ENCODE measurements around the gene VTI1B. TPM values are rescaled to one million over a fixed set of nuclear protein-coding genes. Genes with fewer than 3 reads are reported as not detected.
A peak's percentile ranks its signal among the peaks of the same experiment; 100 is the strongest.
"Not testable (repeated sequence)": the region's sequence is repeated elsewhere in the genome, so short reads cannot be mapped to it uniquely, and the experiment has no call there.

VTI1B gene
- total RNA-seq, 8 experiments from 2014 or later: 48.8 to 90.4 (median 63.4) TPM

GRCh38 chr14:67643713-67644112 lies 30.7 kb downstream of the VTI1B start:
- peak in 1 of 8 experiments; percentile 32 for ATAC-seq (replicated peaks in 6 of 8)
- Histone ChIP-seq H3K4me3 (no peak overlapping the region), H3K27ac (no peak overlapping the region), H3K4me1 (replicated peaks in 1 of 2) (no peaks in the 10 kb centered on the region)
- in situ Hi-C loops (cut with MboI; ENCODE audit: low pct_unique_long_range_greater_than_20kb in 2 of 9, low sequenced_read_pairs in 9 of 9, unreplicated experiment in 9 of 9): no loop called here
- WGBS, 10 experiments: 57 to 94% (median 63%) methylated on average over 1 of the region's 1 CpG; no CpG with 5 or more reads in 5 of the 10 experiments

GRCh38 chr14:67641902-67642749 lies 32.3 kb downstream of the VTI1B start:
- WGBS, 10 experiments: 89 to 100% (median 96%) methylated on average over 2 to 5 of the region's 5 CpGs
- Histone ChIP-seq H3K27ac (no peak overlapping the region), H3K4me3 (no peak overlapping the region), H3K4me1 (replicated peaks in 1 of 2) (no peaks in the 10 kb centered on the region)
- ATAC-seq (replicated peaks in 6 of 8): no peak
- in situ Hi-C loops (cut with MboI; ENCODE audit: low pct_unique_long_range_greater_than_20kb in 2 of 9, low sequenced_read_pairs in 9 of 9, unreplicated experiment in 9 of 9): no loop called here

- Histone ChIP-seq H3K4me1 (replicated peaks in 1 of 2) (peaks cover 2 to 6% of the 10 kb centered on the region in 2 donors), H3K4me3 (no peak overlapping the region), H3K27ac (no peak overlapping the region)
- no peak for ATAC-seq (replicated peaks in 6 of 8)
- 80 to 100% (median 100%) methylated on average over 1 of the region's 1 CpG; no CpG with 5 or more reads in 5 of the 10 experiments for WGBS, 10 experiments
- in situ Hi-C loops (cut with MboI; ENCODE audit: low pct_unique_long_range_greater_than_20kb in 2 of 9, low sequenced_read_pairs in 9 of 9, unreplicated experiment in 9 of 9): no loop called here
These were observed 33.0 kb downstream of the VTI1B start for GRCh38 chr14:67641480-67641879.

GRCh38 chr14:67638642-67639041 lies 35.8 kb downstream of the VTI1B start:
- 92 to 100% (median 100%) methylated on average over 1 to 3 of the region's 3 CpGs; no CpG with 5 or more reads in 4 of the 10 experiments for WGBS, 10 experiments
- H3K4me1 ChIP-seq (replicated peaks in 1 of 2): peaks cover 9 to 12% of the 10 kb centered on the region in 2 donors
- no peak overlapping the region for H3K27ac ChIP-seq
- H3K4me3 ChIP-seq: no peak overlapping the region
- peak in 3 of 8 experiments; percentile 52 to 70 (median 62) for ATAC-seq (replicated peaks in 6 of 8)
- in situ Hi-C loops (cut with MboI; ENCODE audit: low pct_unique_long_range_greater_than_20kb in 2 of 9, low sequenced_read_pairs in 9 of 9, unreplicated experiment in 9 of 9): no loop called here

GRCh38 chr14:67636361-67636919 lies 38.0 kb downstream of the VTI1B start:
- in situ Hi-C loops (cut with MboI; ENCODE audit: low pct_unique_long_range_greater_than_20kb in 2 of 9, low sequenced_read_pairs in 9 of 9, unreplicated experiment in 9 of 9): no loop called here
- ATAC-seq (replicated peaks in 6 of 8): peak in 5 of 8 experiments; percentile 84 to 97 (median 96)
- 36 to 100% (median 82%) methylated on average over 1 to 3 of the region's 3 CpGs; no CpG with 5 or more reads in 1 of the 10 experiments for WGBS, 10 experiments
- Histone ChIP-seq H3K4me1 (replicated peaks in 1 of 2) (peaks cover 9 to 12% of the 10 kb centered on the region in 2 donors), H3K4me3 (no peak overlapping the region), H3K27ac (peak overlapping the region in 1 of 2 donors; percentile 46)

- in situ Hi-C loops (cut with MboI; ENCODE audit: low pct_unique_long_range_greater_than_20kb in 2 of 9, low sequenced_read_pairs in 9 of 9, unreplicated experiment in 9 of 9): no loop called here
- peak in 3 of 8 experiments; percentile 44 to 87 (median 77) for ATAC-seq (replicated peaks in 6 of 8)
These were observed 40.8 kb downstream of the VTI1B start for GRCh38 chr14:67633451-67634147.

GRCh38 chr14:67630938-67631337 lies 43.5 kb downstream of the VTI1B start:
- peaks cover 1 to 2% of the 10 kb centered on the region in 2 donors for H3K4me1 ChIP-seq (replicated peaks in 1 of 2)
- no peak for ATAC-seq (replicated peaks in 6 of 8)
- in situ Hi-C loops (cut with MboI; ENCODE audit: low pct_unique_long_range_greater_than_20kb in 2 of 9, low sequenced_read_pairs in 9 of 9, unreplicated experiment in 9 of 9): no loop called here
- 44 to 100% (median 85%) methylated on average over 1 to 4 of the region's 5 CpGs; no CpG with 5 or more reads in 1 of the 10 experiments for WGBS, 10 experiments
- H3K27ac ChIP-seq: no peak overlapping the region
- no peak overlapping the region for H3K4me3 ChIP-seq

More at GRCh38 chr14:67633451-67634147, 40.8 kb downstream of the VTI1B start:
- 66 to 100% (median 94%) methylated on average over 1 to 5 of the region's 5 CpGs; no CpG with 5 or more reads in 2 of the 10 experiments for WGBS, 10 experiments
- no peak overlapping the region for H3K4me3 ChIP-seq
- peaks cover 9 to 12% of the 10 kb centered on the region in 2 donors for H3K4me1 ChIP-seq (replicated peaks in 1 of 2)
- H3K27ac ChIP-seq: no peak overlapping the region

- no peak for ATAC-seq (replicated peaks in 6 of 8)
- Histone ChIP-seq H3K27ac (no peak overlapping the region), H3K4me3 (no peak overlapping the region), H3K4me1 (replicated peaks in 1 of 2) (no peaks in the 10 kb centered on the region)
- 80 to 100% (median 91%) methylated on average over 1 to 4 of the region's 4 CpGs; no CpG with 5 or more reads in 4 of the 10 experiments for WGBS, 10 experiments
- in situ Hi-C loops (cut with MboI; ENCODE audit: low pct_unique_long_range_greater_than_20kb in 2 of 9, low sequenced_read_pairs in 9 of 9, unreplicated experiment in 9 of 9): no loop called here
These were observed 44.2 kb downstream of the VTI1B start for GRCh38 chr14:67630186-67630585.

GRCh38 chr14:67627519-67627918 lies 46.9 kb downstream of the VTI1B start:
- H3K27ac ChIP-seq: no peak overlapping the region
- ATAC-seq (replicated peaks in 6 of 8): no peak
- in situ Hi-C loops (cut with MboI; ENCODE audit: low pct_unique_long_range_greater_than_20kb in 2 of 9, low sequenced_read_pairs in 9 of 9, unreplicated experiment in 9 of 9): loop anchor here in 1 of 9 experiments (10.0 kb wide), 1 partner anchor 47 kb away; the partner anchor contains the start of gene VTI1B
- no peaks in the 10 kb centered on the region for H3K4me1 ChIP-seq (replicated peaks in 1 of 2)
- H3K4me3 ChIP-seq: no peak overlapping the region

GRCh38 chr14:67626131-67626530 lies 48.3 kb downstream of the VTI1B start:
- not testable (repeated sequence) for ATAC-seq (replicated peaks in 6 of 8); H3K4me1 ChIP-seq (replicated peaks in 1 of 2); H3K27ac ChIP-seq; H3K4me3 ChIP-seq
- in situ Hi-C loops (cut with MboI; ENCODE audit: low pct_unique_long_range_greater_than_20kb in 2 of 9, low sequenced_read_pairs in 9 of 9, unreplicated experiment in 9 of 9): loop anchor here in 1 of 9 experiments (10.0 kb wide), 1 partner anchor 49 kb away; the partner anchor contains the start of gene VTI1B
- 71 to 100% (median 100%) methylated on average over 1 of the region's 1 CpG; no CpG with 5 or more reads in 5 of the 10 experiments for WGBS, 10 experiments

- H3K27ac ChIP-seq: no peak overlapping the region
- no peak for ATAC-seq (replicated peaks in 6 of 8)
- in situ Hi-C loops (cut with MboI; ENCODE audit: low pct_unique_long_range_greater_than_20kb in 2 of 9, low sequenced_read_pairs in 9 of 9, unreplicated experiment in 9 of 9): loop anchor here in 1 of 9 experiments (10.0 kb wide), 1 partner anchor 52 kb away; the partner anchor contains the start of gene VTI1B
- 0 to 83% (median 40%) methylated on average over 1 to 2 of the region's 2 CpGs; no CpG with 5 or more reads in 3 of the 10 experiments for WGBS, 10 experiments
- H3K4me3 ChIP-seq: peak overlapping the region in 1 of 5 donors; percentile 15
- peaks cover 7 to 10% of the 10 kb centered on the region in 2 donors for H3K4me1 ChIP-seq (replicated peaks in 1 of 2)
These were observed 51.3 kb downstream of the VTI1B start for GRCh38 chr14:67623114-67623513.

- Histone ChIP-seq H3K4me3 (peak overlapping the region in 1 of 5 donors; percentile 15), H3K27ac (no peak overlapping the region), H3K4me1 (replicated peaks in 1 of 2) (peaks cover 7 to 10% of the 10 kb centered on the region in 2 donors)
- in situ Hi-C loops (cut with MboI; ENCODE audit: low pct_unique_long_range_greater_than_20kb in 2 of 9, low sequenced_read_pairs in 9 of 9, unreplicated experiment in 9 of 9): loop anchor here in 1 of 9 experiments (10.0 kb wide), 1 partner anchor 52 kb away; the partner anchor contains the start of gene VTI1B
- ATAC-seq (replicated peaks in 6 of 8): peak in 3 of 8 experiments; percentile 2 to 8 (median 3)
- 10 to 77% (median 53%) methylated on average over 1 to 4 of the region's 4 CpGs for WGBS, 10 experiments
These were observed 51.8 kb downstream of the VTI1B start for GRCh38 chr14:67622675-67623074.
